Fibroblast of lung (primary cell): ENCODE results near the gene SPATA6L. TPM values are rescaled to one million over a fixed set of nuclear protein-coding genes. Genes with fewer than 3 reads are reported as not detected.

Experiments
- DNase-seq, 2 donors: peaks; one replicate each; pipeline versions ENCODE4 v3.0.0 to v3.0.0-alpha.2; 2010; ENCODE audit warnings: low read depth in 2 of 2
- H2AFZ ChIP-seq: 2 replicates; pipeline ENCODE4 v1.5.1; 2012; ENCODE audit warnings: low read length, control low read depth, inconsistent platforms
- H3K27ac ChIP-seq: 2 replicates; pipeline ENCODE4 v1.5.1; 2011; ENCODE audit warnings: low read length, control low read depth; ENCODE audit not compliant: insufficient read depth
- H3K27me3 ChIP-seq: 2 replicates; pipeline ENCODE4 v1.5.1; 2011; ENCODE audit warnings: mild to moderate bottlenecking, low read length; ENCODE audit not compliant: control insufficient read depth, insufficient read depth
- H3K36me3 ChIP-seq: 2 replicates; pipeline ENCODE4 v1.5.1; 2011; ENCODE audit warnings: low read length; ENCODE audit not compliant: control insufficient read depth, insufficient read depth
- H3K4me1 ChIP-seq: 2 replicates; pipeline ENCODE4 v1.5.1; 2011; ENCODE audit warnings: low read length; ENCODE audit not compliant: control insufficient read depth, insufficient read depth; ENCODE audit errors: extremely low read depth
- H3K4me2 ChIP-seq: 2 replicates; pipeline ENCODE4 v1.5.1; 2011; ENCODE audit warnings: low read length, control low read depth; ENCODE audit not compliant: insufficient read depth; ENCODE audit errors: extremely low read depth
- H3K4me3 ChIP-seq, 4 experiments: fragments of 200-600 bp in 1 of 4; sonication (generic) in 1 of 4; replicated peaks in 1 of 4; 2 replicates each; pipeline ENCODE4 v1.5.1; 2011 to 2016; ENCODE audit warnings: low read length in 4 of 4, low read depth in 3 of 4, mild to moderate bottlenecking in 3 of 4, control low read depth in 2 of 4, inconsistent platforms in 1 of 4, mixed read lengths in 1 of 4; ENCODE audit not compliant: insufficient read depth in 1 of 4; ENCODE audit errors: control extremely low read depth in 1 of 4
- H3K79me2 ChIP-seq: 2 replicates; pipeline ENCODE4 v1.5.1; 2012; ENCODE audit warnings: mild to moderate bottlenecking, low read length, inconsistent platforms; ENCODE audit not compliant: control insufficient read depth, insufficient read depth
- H3K9ac ChIP-seq: 2 replicates; pipeline ENCODE4 v1.5.1; 2011; ENCODE audit warnings: mild to moderate bottlenecking, low read length, control low read depth; ENCODE audit not compliant: insufficient read depth
- H3K9me3 ChIP-seq: 2 replicates; pipeline ENCODE4 v1.5.1; 2012; ENCODE audit warnings: low read depth, low read length; ENCODE audit not compliant: control insufficient read depth, insufficient read depth
- H4K20me1 ChIP-seq: 2 replicates; pipeline ENCODE4 v1.5.1; 2011; ENCODE audit warnings: low read length; ENCODE audit not compliant: control insufficient read depth, insufficient read depth; ENCODE audit errors: extremely low read depth
- EZH2 ChIP-seq: IDR thresholded peaks from 2 replicates; pipeline ENCODE4 v1.5.1; 2012; ENCODE audit warnings: low read length, control low read depth, mild to moderate bottlenecking; ENCODE audit errors: missing control alignments
- polyA plus RNA-seq, 2 donors: library from polyadenylated mRNA; depleted of rRNA in 1 of 2; stranded (reverse) in 1 of 2; unstranded in 1 of 2; fragments of >200 nt; gene quantifications; 2 replicates each; pipeline ENCODE4 v1.2.1, GENCODE V29; 2011 to 2012; ENCODE audit warnings: missing spikeins in 1 of 2
- total RNA-seq: library from RNA; depleted of rRNA; stranded (reverse); fragments of >200 nt; gene quantifications from 2 replicates; pipeline ENCODE4 v1.2.1, GENCODE V29; 2014
- TF ChIP-seq, protein P1 (sequence below), 2 donors: IDR thresholded peaks in 1 of 2; conservative IDR thresholded peaks in 1 of 2; 1 replicate in 1 of 2; 2 replicates in 1 of 2; pipeline ENCODE4 v1.5.1; 2011 to 2012; ENCODE audit warnings: low read length in 2 of 2, control low read depth in 1 of 2, inconsistent platforms in 1 of 2, low read depth in 1 of 2, mild to moderate bottlenecking in 1 of 2

The SPATA6L gene
- total and polyA plus RNA-seq, 2 donors (not counting 1 experiment from before 2014, with no cell fraction given) = 0.54 to 1.2 TPM

- Histone ChIP-seq H3K4me2 (no peak overlapping the region), H4K20me1 (no peaks in the 10 kb centered on the region), H3K27me3 (no peaks in the 10 kb centered on the region), H3K4me1 (no peaks in the 10 kb centered on the region), H2AFZ (no peak overlapping the region), H3K27ac (no peak overlapping the region), H3K9me3 (no peaks in the 10 kb centered on the region), H3K4me3 (no peak overlapping the region), H3K79me2 (no peaks in the 10 kb centered on the region), H3K9ac (no peak overlapping the region), H3K36me3 (no peaks in the 10 kb centered on the region)
- DNase-seq = no peak
- TF ChIP-seq EZH2 = no peak
- TF ChIP-seq, protein P1, sequence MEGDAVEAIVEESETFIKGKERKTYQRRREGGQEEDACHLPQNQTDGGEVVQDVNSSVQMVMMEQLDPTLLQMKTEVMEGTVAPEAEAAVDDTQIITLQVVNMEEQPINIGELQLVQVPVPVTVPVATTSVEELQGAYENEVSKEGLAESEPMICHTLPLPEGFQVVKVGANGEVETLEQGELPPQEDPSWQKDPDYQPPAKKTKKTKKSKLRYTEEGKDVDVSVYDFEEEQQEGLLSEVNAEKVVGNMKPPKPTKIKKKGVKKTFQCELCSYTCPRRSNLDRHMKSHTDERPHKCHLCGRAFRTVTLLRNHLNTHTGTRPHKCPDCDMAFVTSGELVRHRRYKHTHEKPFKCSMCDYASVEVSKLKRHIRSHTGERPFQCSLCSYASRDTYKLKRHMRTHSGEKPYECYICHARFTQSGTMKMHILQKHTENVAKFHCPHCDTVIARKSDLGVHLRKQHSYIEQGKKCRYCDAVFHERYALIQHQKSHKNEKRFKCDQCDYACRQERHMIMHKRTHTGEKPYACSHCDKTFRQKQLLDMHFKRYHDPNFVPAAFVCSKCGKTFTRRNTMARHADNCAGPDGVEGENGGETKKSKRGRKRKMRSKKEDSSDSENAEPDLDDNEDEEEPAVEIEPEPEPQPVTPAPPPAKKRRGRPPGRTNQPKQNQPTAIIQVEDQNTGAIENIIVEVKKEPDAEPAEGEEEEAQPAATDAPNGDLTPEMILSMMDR (conservative IDR thresholded peaks at IDR 0.05 in 1 of 2, IDR thresholded peaks at IDR 0.05 in 1 of 2; ENCODE audit: low read depth in 1 of 2, low read length in 2 of 2) = no peak
Observed at GRCh38 chr9:4709380-4709779, 43.1 kb upstream of the SPATA6L start.

- H4K20me1 ChIP-seq = no peaks in the 10 kb centered on the region
- no peaks in the 10 kb centered on the region for H3K4me1 ChIP-seq
- H2AFZ ChIP-seq = no peak overlapping the region
- no peak overlapping the region for H3K4me2 ChIP-seq
- no peak overlapping the region for H3K4me3 ChIP-seq
- no peaks in the 10 kb centered on the region for H3K9me3 ChIP-seq
- no peaks in the 10 kb centered on the region for H3K27me3 ChIP-seq
- TF ChIP-seq, protein P1 (conservative IDR thresholded peaks at IDR 0.05 in 1 of 2, IDR thresholded peaks at IDR 0.05 in 1 of 2; ENCODE audit: low read depth in 1 of 2, low read length in 2 of 2) = no peak
- no peak for TF ChIP-seq EZH2
- no peak for DNase-seq
- H3K9ac ChIP-seq = no peak overlapping the region
- peaks cover under 1% of the 10 kb centered on the region for H3K36me3 ChIP-seq
- no peak overlapping the region for H3K27ac ChIP-seq
- no peaks in the 10 kb centered on the region for H3K79me2 ChIP-seq
Observed at GRCh38 chr9:4706971-4707622, 40.8 kb upstream of the SPATA6L start.

GRCh38 chr9:4706021-4706420 is 39.7 kb upstream of the SPATA6L start:
- H3K27me3 ChIP-seq = no peaks in the 10 kb centered on the region
- H3K36me3 ChIP-seq = peaks cover 2% of the 10 kb centered on the region
- H2AFZ ChIP-seq = no peak overlapping the region
- no peak overlapping the region for H3K4me2 ChIP-seq
- H3K4me1 ChIP-seq = no peaks in the 10 kb centered on the region
- no peak overlapping the region for H3K4me3 ChIP-seq
- H3K79me2 ChIP-seq = no peaks in the 10 kb centered on the region
- no peaks in the 10 kb centered on the region for H4K20me1 ChIP-seq
- no peak overlapping the region for H3K27ac ChIP-seq
- no peak overlapping the region for H3K9ac ChIP-seq
- H3K9me3 ChIP-seq = no peaks in the 10 kb centered on the region
- TF ChIP-seq, protein P1 (conservative IDR thresholded peaks at IDR 0.05 in 1 of 2, IDR thresholded peaks at IDR 0.05 in 1 of 2; ENCODE audit: low read depth in 1 of 2, low read length in 2 of 2) = no peak
- no peak for TF ChIP-seq EZH2
- DNase-seq = no peak
